ENCODE data around the gene SPON1.
"Not testable (repeated sequence)": the region's sequence is repeated elsewhere in the genome, so short reads cannot be mapped to it uniquely, and the experiment has no call there.

The SPON1 gene

GRCh38 chr11:14082338-14082737 lies 119.8 kb downstream of the SPON1 start:
- no peak for DNase-seq (ENCODE audit: low read depth)

GRCh38 chr11:14088861-14089260 lies 126.3 kb downstream of the SPON1 start:
- DNase-seq (ENCODE audit: low read depth), result not testable (repeated sequence)

GRCh38 chr11:14089690-14090462 lies 127.4 kb downstream of the SPON1 start:
- no peak for DNase-seq (ENCODE audit: low read depth)

GRCh38 chr11:14090631-14091030 lies 128.1 kb downstream of the SPON1 start:
- DNase-seq (ENCODE audit: low read depth), result not testable (repeated sequence)

- DNase-seq (ENCODE audit: low read depth), result no peak
Measured at GRCh38 chr11:14093065-14093464, 130.5 kb downstream of the SPON1 start.

GRCh38 chr11:14094481-14095037 lies 132.0 kb downstream of the SPON1 start:
- DNase-seq (ENCODE audit: low read depth), result no peak

GRCh38 chr11:14095882-14096281 lies 133.4 kb downstream of the SPON1 start:
- DNase-seq (ENCODE audit: low read depth), result no peak

GRCh38 chr11:14096606-14097005 lies 134.1 kb downstream of the SPON1 start:
- DNase-seq (ENCODE audit: low read depth), result no peak

GRCh38 chr11:14101388-14101787 lies 138.9 kb downstream of the SPON1 start:
- DNase-seq (ENCODE audit: low read depth), result no peak

GRCh38 chr11:14102766-14103165 lies 140.2 kb downstream of the SPON1 start:
- no peak for DNase-seq (ENCODE audit: low read depth)

GRCh38 chr11:14105446-14105845 lies 142.9 kb downstream of the SPON1 start:
- DNase-seq (ENCODE audit: low read depth), result no peak

- no peak for DNase-seq (ENCODE audit: low read depth)
Measured at GRCh38 chr11:14106303-14107049, 144.0 kb downstream of the SPON1 start.

GRCh38 chr11:14107050-14107430 lies 144.5 kb downstream of the SPON1 start:
- no peak for DNase-seq (ENCODE audit: low read depth)

GRCh38 chr11:14109742-14110141 lies 147.2 kb downstream of the SPON1 start:
- no peak for DNase-seq (ENCODE audit: low read depth)

- DNase-seq (ENCODE audit: low read depth), result no peak
Measured at GRCh38 chr11:14110629-14111028, 148.1 kb downstream of the SPON1 start.

- DNase-seq (ENCODE audit: low read depth), result no peak
Measured at GRCh38 chr11:14111496-14111895, 149.0 kb downstream of the SPON1 start.

- no peak for DNase-seq (ENCODE audit: low read depth)
Measured at GRCh38 chr11:14112721-14113120, 150.2 kb downstream of the SPON1 start.

- DNase-seq (ENCODE audit: low read depth), result no peak
Measured at GRCh38 chr11:14114269-14114668, 151.7 kb downstream of the SPON1 start.

GRCh38 chr11:14114786-14115185 lies 152.3 kb downstream of the SPON1 start:
- DNase-seq (ENCODE audit: low read depth), result no peak

- DNase-seq (ENCODE audit: low read depth), result no peak
Measured at GRCh38 chr11:14117632-14118031, 155.1 kb downstream of the SPON1 start.

GRCh38 chr11:14118072-14118471 lies 155.5 kb downstream of the SPON1 start:
- no peak for DNase-seq (ENCODE audit: low read depth)

- no peak for DNase-seq (ENCODE audit: low read depth)
Measured at GRCh38 chr11:14119357-14119756, 156.8 kb downstream of the SPON1 start.

- DNase-seq (ENCODE audit: low read depth), result no peak
Measured at GRCh38 chr11:14124350-14124749, 161.8 kb downstream of the SPON1 start.

Data from stimulated activated CD8-positive, alpha-beta memory T cell treated with anti-CD3 and anti-CD28 coated beads, Interleukin-12 subunit alpha, Interleukin-12 subunit beta, amount 100 ng/mL, for 4 hours (primary cell).